ENCODE results near the gene NRSN2. TPM values are rescaled to one million over a fixed set of nuclear protein-coding genes. Genes with fewer than 3 reads are reported as not detected.

Gene NRSN2
- total and polyA plus RNA-seq, 7 donors: 1.6 to 5.0 (median 3.4) TPM

GRCh38 chr20:324177-325044 is 22.5 kb upstream of the NRSN2 start:
- intact Hi-C loops (cut with DNase I): loop anchor here in 1 of 2 donors (1.0 kb wide), 1 partner anchor 27 kb away; the partner anchor contains the start of gene ZCCHC3
- Histone ChIP-seq H3K27ac (peak overlapping the region; percentile 79), H3K9me3 (no peaks in the 10 kb centered on the region), H3K4me1 (peaks cover 5% of the 10 kb centered on the region), H3K36me3 (ENCODE audit: insufficient read depth in 1 of 2, low read depth in 1 of 2) (peaks cover 0 to 9% of the 10 kb centered on the region in 2 donors), H3K27me3 (ENCODE audit: insufficient read depth in 3 of 3, low read length in 2 of 3) (no peaks in the 10 kb centered on the region), H3K4me3 (peak overlapping the region; percentile 70)
- TF ChIP-seq CTCF (IDR thresholded peaks at IDR 0.05): peak; percentile 27
- WGBS, 3 donors: 0 to 1% (median 0%) methylated on average over 64 to 69 of the region's 69 CpGs
- peak; percentile 93 to 94 for DNase-seq
- ATAC-seq: peak; percentile 88 to 94 (median 90)

GRCh38 chr20:325045-325888 is 21.6 kb upstream of the NRSN2 start, which contains the start of gene SOX12:
SOX12 (plus strand) TSS chr20:325552; CDS start chr20:325925, 373 bp downstream.
- peaks cover 0 to 5% of the 10 kb centered on the region in 2 donors for H3K36me3 ChIP-seq (ENCODE audit: insufficient read depth in 1 of 2, low read depth in 1 of 2)
- H3K27ac ChIP-seq: peak within 1 kb of the TSS; percentile 79
- no peaks in the 10 kb centered on the region for H3K9me3 ChIP-seq
- intact Hi-C loops (cut with DNase I): no loop called here
- peaks cover 5% of the 10 kb centered on the region for H3K4me1 ChIP-seq
- 0 to 1% (median 0%) methylated on average over 51 to 106 of the region's 106 CpGs for WGBS, 3 donors
- peak; percentile 86 to 92 (median 88) for ATAC-seq
- peak; percentile 97 for DNase-seq
- H3K27me3 ChIP-seq (ENCODE audit: insufficient read depth in 3 of 3, low read length in 2 of 3): no peaks in the 10 kb centered on the region
- no peak for TF ChIP-seq CTCF (IDR thresholded peaks at IDR 0.05)
- peak within 1 kb of the TSS; percentile 70 for H3K4me3 ChIP-seq

- WGBS, 3 donors: 0 to 1% (median 0%) methylated on average over 42 to 103 of the region's 103 CpGs
- H3K9me3 ChIP-seq: no peaks in the 10 kb centered on the region
- H3K4me1 ChIP-seq: peaks cover 5% of the 10 kb centered on the region
- no peaks in the 10 kb centered on the region for H3K36me3 ChIP-seq (ENCODE audit: insufficient read depth in 1 of 2, low read depth in 1 of 2)
- peak overlapping the region; percentile 70 for H3K4me3 ChIP-seq
- ATAC-seq: no peak
- peak; percentile 65 to 78 for DNase-seq
- no peaks in the 10 kb centered on the region for H3K27me3 ChIP-seq (ENCODE audit: insufficient read depth in 3 of 3, low read length in 2 of 3)
- no peak for TF ChIP-seq CTCF (IDR thresholded peaks at IDR 0.05)
- H3K27ac ChIP-seq: peak overlapping the region; percentile 79
- intact Hi-C loops (cut with DNase I): no loop called here
Measured at GRCh38 chr20:325889-326644, 20.8 kb upstream of the NRSN2 start.

GRCh38 chr20:326645-327185 is 20.2 kb upstream of the NRSN2 start:
- peak overlapping the region; percentile 70 for H3K4me3 ChIP-seq
- H3K9me3 ChIP-seq: no peaks in the 10 kb centered on the region
- H3K4me1 ChIP-seq: peaks cover 5% of the 10 kb centered on the region
- WGBS, 3 donors: 1% methylated on average over 33 to 38 of the region's 38 CpGs
- H3K36me3 ChIP-seq (ENCODE audit: insufficient read depth in 1 of 2, low read depth in 1 of 2): no peaks in the 10 kb centered on the region
- no peak for TF ChIP-seq CTCF (IDR thresholded peaks at IDR 0.05)
- ATAC-seq: no peak
- no peak overlapping the region for H3K27ac ChIP-seq
- H3K27me3 ChIP-seq (ENCODE audit: insufficient read depth in 3 of 3, low read length in 2 of 3): no peaks in the 10 kb centered on the region
- intact Hi-C loops (cut with DNase I): no loop called here
- peak; percentile 39 to 69 for DNase-seq

Measured in psoas muscle (tissue), 8 donors.